ENCODE results near the gene ADGRE3.

The ADGRE3 gene

GRCh38 chr19:14683439-14683838 lies 8.8 kb upstream of the ADGRE3 start:
- no peaks in the 10 kb centered on the region; the same call in 1 of the 2 replicates for H3K9me3 ChIP-seq (ENCODE audit: control insufficient read depth, insufficient read depth, low read length)
- H3K36me3 ChIP-seq (ENCODE audit: insufficient read depth, low read length): no peaks in the 10 kb centered on the region
- no peaks in the 10 kb centered on the region for H3K4me1 ChIP-seq (ENCODE audit: insufficient read depth, low read length)
- no peak overlapping the region for H3K9ac ChIP-seq (ENCODE audit: low read depth, low read length)

- no peaks in the 10 kb centered on the region for H3K36me3 ChIP-seq (ENCODE audit: insufficient read depth, low read length)
- no peaks in the 10 kb centered on the region for H3K4me1 ChIP-seq (ENCODE audit: insufficient read depth, low read length)
- H3K9ac ChIP-seq (ENCODE audit: low read depth, low read length): no peak overlapping the region
- no peaks in the 10 kb centered on the region; the same call in 1 of the 2 replicates for H3K9me3 ChIP-seq (ENCODE audit: control insufficient read depth, insufficient read depth, low read length)
These were observed 7.4 kb upstream of the ADGRE3 start for GRCh38 chr19:14682084-14682483.

- H3K4me1 ChIP-seq (ENCODE audit: insufficient read depth, low read length): no peaks in the 10 kb centered on the region
- H3K9ac ChIP-seq (ENCODE audit: low read depth, low read length): no peak overlapping the region
- no peaks in the 10 kb centered on the region for H3K36me3 ChIP-seq (ENCODE audit: insufficient read depth, low read length)
- H3K9me3 ChIP-seq (ENCODE audit: control insufficient read depth, insufficient read depth, low read length): no peaks in the 10 kb centered on the region
These were observed 3.6 kb upstream of the ADGRE3 start for GRCh38 chr19:14678199-14678598.

GRCh38 chr19:14677464-14677863 lies 2.8 kb upstream of the ADGRE3 start:
- Histone ChIP-seq H3K9ac (ENCODE audit: low read depth, low read length) (no peak overlapping the region), H3K9me3 (ENCODE audit: control insufficient read depth, insufficient read depth, low read length) (no peaks in the 10 kb centered on the region), H3K4me1 (ENCODE audit: insufficient read depth, low read length) (no peaks in the 10 kb centered on the region)

GRCh38 chr19:14676762-14677161 lies 2.1 kb upstream of the ADGRE3 start:
- Histone ChIP-seq H3K4me1 (ENCODE audit: insufficient read depth, low read length) (no peaks in the 10 kb centered on the region), H3K36me3 (ENCODE audit: insufficient read depth, low read length) (no peaks in the 10 kb centered on the region), H3K9ac (ENCODE audit: low read depth, low read length) (no peak overlapping the region), H3K9me3 (ENCODE audit: control insufficient read depth, insufficient read depth, low read length) (no peaks in the 10 kb centered on the region)

More at GRCh38 chr19:14677464-14677863, 2.8 kb upstream of the ADGRE3 start:
- H3K36me3 ChIP-seq (ENCODE audit: insufficient read depth, low read length): no peaks in the 10 kb centered on the region

- no peak overlapping the region for H3K9ac ChIP-seq (ENCODE audit: low read depth, low read length)
- no peaks in the 10 kb centered on the region for H3K4me1 ChIP-seq (ENCODE audit: insufficient read depth, low read length)
- no peaks in the 10 kb centered on the region for H3K36me3 ChIP-seq (ENCODE audit: insufficient read depth, low read length)
- no peaks in the 10 kb centered on the region for H3K9me3 ChIP-seq (ENCODE audit: control insufficient read depth, insufficient read depth, low read length)
These were observed 1.6 kb downstream of the ADGRE3 start for GRCh38 chr19:14673088-14673487.

- no peaks in the 10 kb centered on the region for H3K36me3 ChIP-seq (ENCODE audit: insufficient read depth, low read length)
- no peak overlapping the region for H3K9ac ChIP-seq (ENCODE audit: low read depth, low read length)
- H3K9me3 ChIP-seq (ENCODE audit: control insufficient read depth, insufficient read depth, low read length): no peaks in the 10 kb centered on the region
- no peaks in the 10 kb centered on the region for H3K4me1 ChIP-seq (ENCODE audit: insufficient read depth, low read length)
These were observed 2.3 kb downstream of the ADGRE3 start for GRCh38 chr19:14672188-14672872.

- no peaks in the 10 kb centered on the region for H3K4me1 ChIP-seq (ENCODE audit: insufficient read depth, low read length)
- no peak overlapping the region for H3K9ac ChIP-seq (ENCODE audit: low read depth, low read length)
These were observed 4.2 kb downstream of the ADGRE3 start for GRCh38 chr19:14670408-14670807.

GRCh38 chr19:14669940-14670339 lies 4.7 kb downstream of the ADGRE3 start:
- H3K9ac ChIP-seq (ENCODE audit: low read depth, low read length): no peak overlapping the region
- no peaks in the 10 kb centered on the region for H3K4me1 ChIP-seq (ENCODE audit: insufficient read depth, low read length)

More at GRCh38 chr19:14670408-14670807, 4.2 kb downstream of the ADGRE3 start:
- Histone ChIP-seq H3K9me3 (ENCODE audit: control insufficient read depth, insufficient read depth, low read length) (no peaks in the 10 kb centered on the region), H3K36me3 (ENCODE audit: insufficient read depth, low read length) (no peaks in the 10 kb centered on the region)

GRCh38 chr19:14661372-14661924 lies 13.2 kb downstream of the ADGRE3 start:
- Histone ChIP-seq H3K9ac (ENCODE audit: low read depth, low read length) (no peak overlapping the region), H3K4me1 (ENCODE audit: insufficient read depth, low read length) (no peaks in the 10 kb centered on the region), H3K36me3 (ENCODE audit: insufficient read depth, low read length) (no peaks in the 10 kb centered on the region), H3K9me3 (ENCODE audit: control insufficient read depth, insufficient read depth, low read length) (no peaks in the 10 kb centered on the region)

More at GRCh38 chr19:14669940-14670339, 4.7 kb downstream of the ADGRE3 start:
- Histone ChIP-seq H3K36me3 (ENCODE audit: insufficient read depth, low read length) (no peaks in the 10 kb centered on the region), H3K9me3 (ENCODE audit: control insufficient read depth, insufficient read depth, low read length) (no peaks in the 10 kb centered on the region)

- H3K4me1 ChIP-seq (ENCODE audit: insufficient read depth, low read length): no peaks in the 10 kb centered on the region
- H3K36me3 ChIP-seq (ENCODE audit: insufficient read depth, low read length): no peaks in the 10 kb centered on the region
- H3K9me3 ChIP-seq (ENCODE audit: control insufficient read depth, insufficient read depth, low read length): no peaks in the 10 kb centered on the region
These were observed 14.7 kb downstream of the ADGRE3 start for GRCh38 chr19:14659874-14660489.

GRCh38 chr19:14655726-14656125 lies 18.9 kb downstream of the ADGRE3 start:
- no peaks in the 10 kb centered on the region for H3K4me1 ChIP-seq (ENCODE audit: insufficient read depth, low read length)
- no peak overlapping the region for H3K9ac ChIP-seq (ENCODE audit: low read depth, low read length)

More at GRCh38 chr19:14659874-14660489, 14.7 kb downstream of the ADGRE3 start:
- no peak overlapping the region for H3K9ac ChIP-seq (ENCODE audit: low read depth, low read length)

GRCh38 chr19:14654786-14655560 lies 19.7 kb downstream of the ADGRE3 start:
- H3K9me3 ChIP-seq (ENCODE audit: control insufficient read depth, insufficient read depth, low read length): no peaks in the 10 kb centered on the region
- H3K36me3 ChIP-seq (ENCODE audit: insufficient read depth, low read length): no peaks in the 10 kb centered on the region
- no peaks in the 10 kb centered on the region for H3K4me1 ChIP-seq (ENCODE audit: insufficient read depth, low read length)
- no peak overlapping the region for H3K9ac ChIP-seq (ENCODE audit: low read depth, low read length)

More at GRCh38 chr19:14655726-14656125, 18.9 kb downstream of the ADGRE3 start:
- H3K36me3 ChIP-seq (ENCODE audit: insufficient read depth, low read length): no peaks in the 10 kb centered on the region
- no peaks in the 10 kb centered on the region for H3K9me3 ChIP-seq (ENCODE audit: control insufficient read depth, insufficient read depth, low read length)

- Histone ChIP-seq H3K9ac (ENCODE audit: low read depth, low read length) (no peak overlapping the region), H3K4me1 (ENCODE audit: insufficient read depth, low read length) (no peaks in the 10 kb centered on the region), H3K9me3 (ENCODE audit: control insufficient read depth, insufficient read depth, low read length) (no peaks in the 10 kb centered on the region), H3K36me3 (ENCODE audit: insufficient read depth, low read length) (no peaks in the 10 kb centered on the region)
These were observed 24.5 kb downstream of the ADGRE3 start for GRCh38 chr19:14650161-14650560.
